Endothelial cell of umbilical vein (primary cell): Measurements from ENCODE around the gene SEPTIN10. TPM values are rescaled to one million over a fixed set of nuclear protein-coding genes. Genes with fewer than 3 reads are reported as not detected.

ENCODE experiments used
- BruUV-seq: library from RNA; stranded (reverse); fragments of 400-500 nt; replicated peaks from 2 replicates; lab custom pipeline; 2021; lab: Mats Ljungman, UMichigan
- CTCF ChIA-PET: fragments of 300-600, 350-600 bp; sonication (Branson Sonifier 250); formaldehyde crosslinking; loops from one replicate; lab custom pipeline; 2021; ENCODE audit warnings: antibody characterized with exemption, inconsistent platforms; lab: Charles Lee
- POLR2A ChIA-PET: fragments of 300-600, 350-600 bp; sonication (Branson Sonifier 250); formaldehyde crosslinking; loops from one replicate; lab custom pipeline; 2021; ENCODE audit warnings: antibody characterized with exemption, inconsistent platforms; lab: Charles Lee
- DNase-seq: peaks from one replicate; pipeline ENCODE4 v3.0.0-alpha.2; 2011; ENCODE audit warnings: low read depth, low spot score
- FAIRE-seq: peaks from 2 replicates; lab custom pipeline; 2011; peaks lifted over from hg19 to GRCh38; lab: Jason Lieb, UNC
- H2AFZ ChIP-seq: 2 replicates; pipeline ENCODE4 v1.6.0; 2012; ENCODE audit warnings: low read depth, low read length, control low read depth, inconsistent platforms
- H3K27ac ChIP-seq: 2 replicates; pipeline ENCODE4 v1.5.1; 2011; ENCODE audit warnings: low read depth, mild to moderate bottlenecking, control low read depth, low read length, moderate library complexity; ENCODE audit not compliant: insufficient read depth
- H3K27me3 ChIP-seq, 2 experiments: 2 replicates each; pipeline versions ENCODE4 v1.6.0 to v1.6.1; 2011; ENCODE audit warnings: low read length in 2 of 2, mixed read lengths in 1 of 2; ENCODE audit not compliant: control insufficient read depth in 2 of 2, insufficient read depth in 2 of 2
- H3K36me3 ChIP-seq, 2 experiments: 2 replicates in 1 of 2; 3 replicates in 1 of 2; pipeline ENCODE4 v1.5.1; 2011; ENCODE audit warnings: low read length in 2 of 2, mild to moderate bottlenecking in 1 of 2, moderate library complexity in 1 of 2; ENCODE audit not compliant: control insufficient read depth in 2 of 2, insufficient read depth in 2 of 2; ENCODE audit errors: extremely low read depth in 1 of 2
- H3K4me1 ChIP-seq: 3 replicates; pipeline ENCODE4 v1.5.1; 2011; ENCODE audit warnings: mild to moderate bottlenecking, low read length; ENCODE audit not compliant: control insufficient read depth, insufficient read depth; ENCODE audit errors: extremely low read depth
- H3K4me2 ChIP-seq: 2 replicates; pipeline ENCODE4 v1.6.1; 2011; ENCODE audit warnings: low read length, control low read depth, mixed read lengths; ENCODE audit not compliant: insufficient read depth
- H3K4me3 ChIP-seq, 3 experiments: fragments of 200-600 bp in 1 of 3; sonication (generic), shearing (Covaris generic) in 1 of 3; replicated peaks in 1 of 3; 2 replicates each; pipeline ENCODE4 v1.5.1; 2011 to 2016; ENCODE audit warnings: control low read depth in 3 of 3, low read length in 3 of 3, mild to moderate bottlenecking in 2 of 3, inconsistent platforms in 1 of 3, low read depth in 1 of 3, moderate library complexity in 1 of 3; ENCODE audit not compliant: insufficient read depth in 1 of 3
- H3K79me2 ChIP-seq: 2 replicates; pipeline ENCODE4 v1.6.0; 2012; ENCODE audit warnings: low read length, inconsistent platforms; ENCODE audit not compliant: control insufficient read depth, insufficient read depth
- H3K9ac ChIP-seq: replicated peaks from 2 replicates; pipeline ENCODE3; 2011; ENCODE audit warnings: low read length, control low read depth; ENCODE audit not compliant: insufficient read depth; ENCODE audit errors: extremely low read depth
- H3K9me1 ChIP-seq: replicated peaks from 3 replicates; pipeline ENCODE4 v1.6.0; 2011; ENCODE audit warnings: mild to moderate bottlenecking, low read length; ENCODE audit not compliant: control insufficient read depth, insufficient read depth; ENCODE audit errors: extremely low read depth
- H3K9me3 ChIP-seq: replicated peaks from 2 replicates; pipeline ENCODE4 v1.5.1; 2012; ENCODE audit warnings: low read length, inconsistent platforms; ENCODE audit not compliant: control insufficient read depth, insufficient read depth
- H4K20me1 ChIP-seq: replicated peaks from 2 replicates; pipeline ENCODE3; 2011; ENCODE audit warnings: mild to moderate bottlenecking, low read length; ENCODE audit not compliant: control insufficient read depth, insufficient read depth; ENCODE audit errors: extremely low read depth
- EZH2 ChIP-seq: IDR thresholded peaks from 2 replicates; pipeline ENCODE4 v1.6.1; 2012; ENCODE audit warnings: borderline replicate concordance, low read depth, mild to moderate bottlenecking, moderate library complexity, low read length, inconsistent platforms; ENCODE audit not compliant: severe bottlenecking
- FOS ChIP-seq: IDR thresholded peaks from 2 replicates; pipeline ENCODE4 v1.6.1; 2011; ENCODE audit warnings: mild to moderate bottlenecking, low read length, moderate library complexity, borderline replicate concordance; ENCODE audit not compliant: insufficient read depth
- GATA2 ChIP-seq: IDR thresholded peaks from 2 replicates; pipeline ENCODE4 v1.7.0; 2011; ENCODE audit warnings: low read depth, mild to moderate bottlenecking, moderate library complexity, mixed read lengths, low read length; ENCODE audit not compliant: insufficient read length, insufficient read depth
- JUN ChIP-seq: IDR thresholded peaks from 2 replicates; pipeline ENCODE4 v1.6.1; 2011; ENCODE audit warnings: borderline replicate concordance, low read depth; ENCODE audit not compliant: insufficient read length, insufficient read depth
- MYC ChIP-seq: IDR thresholded peaks from one replicate; pipeline ENCODE4 v1.6.1; 2011; ENCODE audit warnings: mild to moderate bottlenecking, low read depth, low read length
- POLR2A ChIP-seq: IDR thresholded peaks from 2 replicates; pipeline ENCODE4 v1.6.1; 2012; ENCODE audit warnings: low read depth, mild to moderate bottlenecking, control low read depth, low read length
- POLR2AphosphoS5 ChIP-seq: IDR thresholded peaks from 2 replicates; pipeline ENCODE4 v1.6.1; 2012; ENCODE audit warnings: low read depth, mild to moderate bottlenecking, control low read depth, low read length, moderate library complexity; ENCODE audit not compliant: insufficient read depth
- dilution Hi-C: fragments of 300-500 bp; cut with MboI; formaldehyde crosslinking; loops from one replicate; pipeline ENCODE4 v1.15.0; 2019; ENCODE audit warnings: low sequenced_read_pairs; ENCODE audit not compliant: extremely low pct_ligation_motif_present
- intact Hi-C: fragments of 100-400 bp; cut with micrococcal nuclease; formaldehyde crosslinking; loops from one replicate; pipeline ENCODE4 v1.10.0; 2022
- polyA plus RNA-seq, 4 experiments: library from polyadenylated mRNA; depleted of rRNA in 3 of 4; stranded (reverse) in 3 of 4; unstranded in 1 of 4; fragments of >200 nt; gene quantifications; 2 replicates each; pipeline versions ENCODE4 v1.2.1 to v1.2.3, GENCODE V29; 2011 to 2012; ENCODE audit warnings: missing spikeins in 1 of 4
- total RNA-seq: library from RNA; stranded (reverse); gene quantifications from 2 replicates; pipeline ENCODE4 v1.2.3, GENCODE V29; 2021
- TF ChIP-seq, protein P1 (sequence below): IDR thresholded peaks from 2 replicates; pipeline ENCODE4 v1.6.1; 2011; ENCODE audit not compliant: insufficient read depth, insufficient read length
- TF ChIP-seq, protein P2 (sequence below), 2 donors: IDR thresholded peaks; 1 replicate in 1 of 2; 2 replicates in 1 of 2; pipeline ENCODE4 v1.5.1; 2011; ENCODE audit warnings: low read length in 2 of 2, mild to moderate bottlenecking in 2 of 2, moderate library complexity in 2 of 2, control low read depth in 1 of 2, inconsistent platforms in 1 of 2, low read depth in 1 of 2; ENCODE audit not compliant: insufficient read depth in 1 of 2; ENCODE audit errors: extremely low read depth in 1 of 2

SEPTIN10 gene
- total and polyA plus RNA-seq, 2 donors (not counting 3 experiments of a cell fraction or from before 2014, with no cell fraction given), result 26.1 to 121 TPM

- H3K4me1 ChIP-seq, result no peaks in the 10 kb centered on the region
- ChIA-PET CTCF (interaction anchor here (0.6 to 1.4 kb wide), 2 partner anchors 45 to 114 kb away, joined by 4 read pairs; partner anchors contain the start of gene SOWAHC), POLR2A (no interaction called here)
- no peak for TF ChIP-seq FOS
- TF ChIP-seq MYC, result no peak
- TF ChIP-seq POLR2AphosphoS5, result no peak
- no peak for TF ChIP-seq EZH2
- TF ChIP-seq, protein P1, sequence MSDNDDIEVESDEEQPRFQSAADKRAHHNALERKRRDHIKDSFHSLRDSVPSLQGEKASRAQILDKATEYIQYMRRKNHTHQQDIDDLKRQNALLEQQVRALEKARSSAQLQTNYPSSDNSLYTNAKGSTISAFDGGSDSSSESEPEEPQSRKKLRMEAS, result no peak
- no peak overlapping the region for H3K4me3 ChIP-seq
- no peak overlapping the region for H2AFZ ChIP-seq
- no peaks in the 10 kb centered on the region for H4K20me1 ChIP-seq
- no peak for DNase-seq
- FAIRE-seq, result no peak
- no TSS peak for BruUV-seq
- H3K9me3 ChIP-seq, result no peaks in the 10 kb centered on the region
- intact Hi-C loops, result no loop called here
- no peaks in the 10 kb centered on the region for H3K36me3 ChIP-seq
- H3K9ac ChIP-seq, result no peak overlapping the region
- H3K27me3 ChIP-seq, result peaks cover 6 to 19% of the 10 kb centered on the region in 2 experiments
- H3K9me1 ChIP-seq, result no peaks in the 10 kb centered on the region
- no peak overlapping the region for H3K4me2 ChIP-seq
- dilution Hi-C loops, result no loop called here
- no peak overlapping the region for H3K27ac ChIP-seq
- H3K79me2 ChIP-seq, result no peaks in the 10 kb centered on the region
These were observed 45.8 kb upstream of the SEPTIN10 start for GRCh38 chr2:109659396-109660045.

DNA sequence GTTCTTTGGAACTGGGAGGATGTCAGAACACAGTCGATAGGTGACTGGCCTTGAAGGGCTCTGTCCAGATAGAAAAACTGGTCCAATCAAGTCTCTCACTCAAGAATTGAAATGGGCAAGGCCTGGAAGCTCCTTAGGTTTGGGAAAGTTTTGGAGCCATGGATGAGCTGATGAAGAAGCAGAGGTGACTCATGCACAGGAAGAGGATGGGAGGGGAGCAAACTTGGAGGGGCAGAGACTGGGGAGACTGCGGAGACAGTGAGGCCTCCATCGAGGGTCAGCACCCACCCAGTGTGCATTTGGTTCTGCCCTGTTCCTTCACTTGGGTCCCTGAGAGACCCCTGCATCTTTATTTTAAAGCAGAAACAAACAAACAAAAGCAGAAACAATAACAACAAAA lies 41.5 kb upstream of the SEPTIN10 start:
- no peaks in the 10 kb centered on the region for H3K79me2 ChIP-seq
- TF ChIP-seq EZH2, result no peak
- no peak for TF ChIP-seq FOS
- TF ChIP-seq, protein P2, sequence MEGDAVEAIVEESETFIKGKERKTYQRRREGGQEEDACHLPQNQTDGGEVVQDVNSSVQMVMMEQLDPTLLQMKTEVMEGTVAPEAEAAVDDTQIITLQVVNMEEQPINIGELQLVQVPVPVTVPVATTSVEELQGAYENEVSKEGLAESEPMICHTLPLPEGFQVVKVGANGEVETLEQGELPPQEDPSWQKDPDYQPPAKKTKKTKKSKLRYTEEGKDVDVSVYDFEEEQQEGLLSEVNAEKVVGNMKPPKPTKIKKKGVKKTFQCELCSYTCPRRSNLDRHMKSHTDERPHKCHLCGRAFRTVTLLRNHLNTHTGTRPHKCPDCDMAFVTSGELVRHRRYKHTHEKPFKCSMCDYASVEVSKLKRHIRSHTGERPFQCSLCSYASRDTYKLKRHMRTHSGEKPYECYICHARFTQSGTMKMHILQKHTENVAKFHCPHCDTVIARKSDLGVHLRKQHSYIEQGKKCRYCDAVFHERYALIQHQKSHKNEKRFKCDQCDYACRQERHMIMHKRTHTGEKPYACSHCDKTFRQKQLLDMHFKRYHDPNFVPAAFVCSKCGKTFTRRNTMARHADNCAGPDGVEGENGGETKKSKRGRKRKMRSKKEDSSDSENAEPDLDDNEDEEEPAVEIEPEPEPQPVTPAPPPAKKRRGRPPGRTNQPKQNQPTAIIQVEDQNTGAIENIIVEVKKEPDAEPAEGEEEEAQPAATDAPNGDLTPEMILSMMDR (IDR thresholded peaks at IDR 0.05; ENCODE audit: extremely low read depth in 1 of 2, insufficient read depth in 1 of 2, low read depth in 1 of 2, low read length in 2 of 2), result no peak
- TF ChIP-seq GATA2, result no peak
- TF ChIP-seq JUN, result no peak
- TF ChIP-seq MYC, result no peak
- TF ChIP-seq POLR2A, result no peak
- TF ChIP-seq, protein P1, result no peak
- TF ChIP-seq POLR2AphosphoS5, result no peak
- H3K9me3 ChIP-seq, result no peaks in the 10 kb centered on the region
- no peaks in the 10 kb centered on the region for H3K36me3 ChIP-seq
- H3K9ac ChIP-seq, result no peak overlapping the region
- peaks cover 3 to 4% of the 10 kb centered on the region in 2 experiments for H3K27me3 ChIP-seq
- no peak overlapping the region for H2AFZ ChIP-seq
- H3K4me2 ChIP-seq, result no peak overlapping the region
- FAIRE-seq, result no peak
- intact Hi-C loops (no loop called here), dilution Hi-C loops (no loop called here)
- no TSS peak for BruUV-seq
- DNase-seq, result no peak
- no peak overlapping the region for H3K27ac ChIP-seq
- ChIA-PET POLR2A (interaction anchor here (0.7 kb wide), 1 partner anchor 73 kb away, joined by 3 read pairs; no protein-coding TSS in a partner anchor), CTCF (interaction anchor here (1.2 kb wide), 1 partner anchor 8 kb away, joined by 3 read pairs; no protein-coding TSS in a partner anchor)
- H3K4me3 ChIP-seq, result no peak overlapping the region
- H3K4me1 ChIP-seq, result no peaks in the 10 kb centered on the region
- no peaks in the 10 kb centered on the region for H3K9me1 ChIP-seq
- no peaks in the 10 kb centered on the region for H4K20me1 ChIP-seq
